Ishikawa (cell line): ENCODE results near the gene LGALS13.

Source experiments
- CEBPB ChIP-seq: IDR thresholded peaks from 2 replicates; pipeline ENCODE4 v1.6.1; 2012
- CREB1 ChIP-seq: IDR thresholded peaks from 2 replicates; pipeline ENCODE4 v1.6.1; 2012; ENCODE audit warnings: low read depth
- EP300 ChIP-seq: IDR thresholded peaks from 2 replicates; pipeline ENCODE4 v1.6.1; 2012; ENCODE audit warnings: borderline replicate concordance
- FOXM1 ChIP-seq: IDR thresholded peaks from 2 replicates; pipeline ENCODE4 v1.6.1; 2012; ENCODE audit warnings: low read depth, borderline replicate concordance
- MAX ChIP-seq: IDR thresholded peaks from 2 replicates; pipeline ENCODE4 v1.6.1; 2012
- NFIC ChIP-seq: IDR thresholded peaks from 2 replicates; pipeline ENCODE4 v1.6.1; 2012
- RAD21 ChIP-seq: IDR thresholded peaks from 2 replicates; pipeline ENCODE4 v1.6.1; 2012; ENCODE audit warnings: low read depth
- TAF1 ChIP-seq: IDR thresholded peaks from 2 replicates; pipeline ENCODE4 v1.6.1; 2012; ENCODE audit warnings: low read depth, mild to moderate bottlenecking
- TCF12 ChIP-seq: IDR thresholded peaks from 2 replicates; pipeline ENCODE4 v1.6.1; 2012; ENCODE audit warnings: low read depth
- USF1 ChIP-seq: IDR thresholded peaks from 2 replicates; pipeline ENCODE4 v1.6.1; 2012
- YY1 ChIP-seq: IDR thresholded peaks from 2 replicates; pipeline ENCODE4 v1.6.1; 2012; ENCODE audit warnings: low read depth
- ZBTB7A ChIP-seq: IDR thresholded peaks from 2 replicates; pipeline ENCODE4 v1.6.1; 2012; ENCODE audit warnings: low read depth

DNA sequence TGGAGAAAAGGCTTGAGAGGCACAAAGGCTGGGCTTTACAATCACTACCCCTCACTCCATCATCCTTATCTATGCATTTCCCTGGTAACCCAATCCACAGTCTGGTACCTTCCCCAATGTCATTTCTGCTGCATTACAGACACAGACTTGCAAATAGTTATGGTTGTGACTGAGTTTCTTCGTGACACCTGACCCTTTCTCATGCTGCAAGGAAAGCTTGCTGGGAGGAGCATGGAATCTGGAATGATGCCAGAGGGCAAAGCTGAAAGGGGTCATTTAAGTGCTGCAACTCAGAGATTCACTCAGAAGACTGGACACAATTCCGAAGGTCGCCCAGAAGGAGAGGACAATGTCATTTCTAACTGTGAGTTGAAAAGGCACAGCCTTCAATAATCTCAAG, 53.3 kb downstream of the LGALS13 start, which contains the start of gene LGALS16:
- no peak for TF ChIP-seq TAF1
- no peak for TF ChIP-seq MAX
- TF ChIP-seq RAD21, result no peak
- TF ChIP-seq FOXM1, result no peak
- no peak for TF ChIP-seq TCF12
- no peak for TF ChIP-seq EP300
- no peak for TF ChIP-seq USF1
- TF ChIP-seq YY1, result no peak
- no peak for TF ChIP-seq NFIC
- no peak for TF ChIP-seq ZBTB7A
- no peak for TF ChIP-seq CREB1
- no peak for TF ChIP-seq CEBPB
